ENCODE data around the gene TEN1.
A peak's percentile ranks its signal among the peaks of the same experiment; 100 is the strongest.

Gene TEN1, protein sequence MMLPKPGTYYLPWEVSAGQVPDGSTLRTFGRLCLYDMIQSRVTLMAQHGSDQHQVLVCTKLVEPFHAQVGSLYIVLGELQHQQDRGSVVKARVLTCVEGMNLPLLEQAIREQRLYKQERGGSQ

DNA sequence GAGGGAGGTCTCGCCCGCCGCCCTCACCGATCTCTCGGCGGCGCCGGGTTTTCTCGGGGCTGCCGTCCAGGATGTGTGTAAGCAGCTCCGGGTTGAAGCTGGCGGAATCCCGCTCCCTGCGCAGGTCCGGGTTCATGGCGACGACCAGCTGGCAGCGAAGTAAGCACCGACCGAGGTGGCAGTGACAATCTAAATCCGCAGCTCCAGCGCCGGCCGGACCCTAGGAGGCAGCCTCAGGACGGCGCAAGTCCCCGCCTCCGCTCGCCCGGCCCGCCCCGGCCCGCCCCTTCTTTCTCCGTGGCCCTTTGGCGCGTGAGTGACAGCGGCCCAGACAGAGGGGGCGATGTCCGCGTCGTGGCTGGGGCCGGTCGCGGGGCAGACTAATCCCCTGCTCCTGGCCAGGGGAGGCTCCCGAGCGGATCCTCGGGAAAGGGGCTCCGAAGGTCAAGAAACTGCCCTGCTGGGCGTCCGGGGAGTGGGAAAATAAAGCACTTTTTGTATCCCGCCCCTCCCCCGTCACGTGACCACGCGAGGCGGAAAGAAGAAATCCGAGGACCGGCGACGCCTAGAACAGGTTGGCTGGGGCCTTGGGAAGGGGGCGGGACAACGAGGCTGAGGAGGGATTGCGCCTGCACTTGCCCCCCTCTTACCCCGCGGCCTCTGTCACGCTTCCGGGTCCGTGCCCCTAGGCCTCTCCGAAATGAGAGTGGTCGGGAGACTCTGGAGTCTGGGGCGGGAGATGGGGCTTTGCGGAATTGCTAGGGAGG, at the start of gene TEN1, which contains the start of gene ACOX1:
Gene TEN1, plus strand, starts transcription at position 303 of the 767 bp plus-strand sequence. CDS start 6,953 bp downstream, outside the sequence.
Gene ACOX1, minus strand, starts transcription at position 229 of the 767 bp plus-strand sequence. Its CDS starts 93 bp downstream, at position 136.
- Histone ChIP-seq H3K27me3 (replicated peaks; ENCODE audit: insufficient read depth, low read length) (no peaks in the 10 kb centered on the region), H4K20me1 (ENCODE audit: insufficient read depth, low read length) (no peaks in the 10 kb centered on the region), H3K4me1 (ENCODE audit: low read length) (no peaks in the 10 kb centered on the region), H3K27ac (ENCODE audit: low read length) (peak within 1 kb of the TSS; percentile 84), H3K4me2 (ENCODE audit: low read depth, low read length) (peak within 1 kb of the TSS; percentile 99), H3K9ac (ENCODE audit: low read length) (peak within 1 kb of the TSS; percentile 98), H3K9me3 (replicated peaks; ENCODE audit: insufficient read depth, low read length) (no peaks in the 10 kb centered on the region), H3K79me2 (ENCODE audit: low read length) (peaks cover 21% of the 10 kb centered on the region), H2AFZ (ENCODE audit: low read length) (peak within 1 kb of the TSS; percentile 99), H3K9me2 (replicated peaks; ENCODE audit: insufficient read depth, low read length) (no peaks in the 10 kb centered on the region), H3K4me3 (ENCODE audit: low read length) (peak within 1 kb of the TSS; percentile 95), H3F3A (ENCODE audit: insufficient read depth, low read length) (no peaks in the 10 kb centered on the region), H3K36me3 (replicated peaks; ENCODE audit: insufficient read depth, low read length) (no peaks in the 10 kb centered on the region)
- peak; percentile 95 for DNase-seq
- TF ChIP-seq EZH2 (optimal IDR thresholded peaks at IDR 0.05; ENCODE audit: low read depth, low read length) (no peak), EZH2phosphoT487 (IDR thresholded peaks at IDR 0.05; ENCODE audit: low read length) (no peak)
- TF ChIP-seq, protein P1, sequence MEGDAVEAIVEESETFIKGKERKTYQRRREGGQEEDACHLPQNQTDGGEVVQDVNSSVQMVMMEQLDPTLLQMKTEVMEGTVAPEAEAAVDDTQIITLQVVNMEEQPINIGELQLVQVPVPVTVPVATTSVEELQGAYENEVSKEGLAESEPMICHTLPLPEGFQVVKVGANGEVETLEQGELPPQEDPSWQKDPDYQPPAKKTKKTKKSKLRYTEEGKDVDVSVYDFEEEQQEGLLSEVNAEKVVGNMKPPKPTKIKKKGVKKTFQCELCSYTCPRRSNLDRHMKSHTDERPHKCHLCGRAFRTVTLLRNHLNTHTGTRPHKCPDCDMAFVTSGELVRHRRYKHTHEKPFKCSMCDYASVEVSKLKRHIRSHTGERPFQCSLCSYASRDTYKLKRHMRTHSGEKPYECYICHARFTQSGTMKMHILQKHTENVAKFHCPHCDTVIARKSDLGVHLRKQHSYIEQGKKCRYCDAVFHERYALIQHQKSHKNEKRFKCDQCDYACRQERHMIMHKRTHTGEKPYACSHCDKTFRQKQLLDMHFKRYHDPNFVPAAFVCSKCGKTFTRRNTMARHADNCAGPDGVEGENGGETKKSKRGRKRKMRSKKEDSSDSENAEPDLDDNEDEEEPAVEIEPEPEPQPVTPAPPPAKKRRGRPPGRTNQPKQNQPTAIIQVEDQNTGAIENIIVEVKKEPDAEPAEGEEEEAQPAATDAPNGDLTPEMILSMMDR (IDR thresholded peaks at IDR 0.05; ENCODE audit: low read length), result peak; percentile 35

DNA sequence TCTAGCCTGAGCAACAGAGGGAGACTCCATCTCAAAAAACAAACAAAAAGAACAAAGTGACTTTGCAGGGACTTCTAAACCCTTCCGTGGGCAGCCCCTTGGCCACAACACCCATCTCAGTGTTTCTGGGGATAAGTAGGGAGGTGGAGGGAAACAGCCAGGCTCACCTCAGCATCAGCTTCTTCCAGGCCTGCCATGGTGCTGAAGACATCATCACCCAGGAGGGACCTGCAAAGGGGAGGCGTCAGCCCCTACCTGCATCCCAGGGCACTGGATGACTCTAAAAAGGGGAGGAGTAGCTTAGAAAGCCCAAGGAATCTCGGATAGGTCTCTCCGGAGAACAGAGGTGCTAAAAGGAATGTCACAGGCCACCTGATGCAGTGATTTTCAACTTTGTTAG, 48.0 kb upstream of the TEN1 start:
- DNase-seq, result no peak
- H3K27me3 ChIP-seq (replicated peaks; ENCODE audit: insufficient read depth, low read length), result no peaks in the 10 kb centered on the region
- no peaks in the 10 kb centered on the region for H3K4me1 ChIP-seq (ENCODE audit: low read length)
- H3K9me2 ChIP-seq (replicated peaks; ENCODE audit: insufficient read depth, low read length), result no peaks in the 10 kb centered on the region
- no peak overlapping the region for H3K4me2 ChIP-seq (ENCODE audit: low read depth, low read length)
- TF ChIP-seq, protein P1 (IDR thresholded peaks at IDR 0.05; ENCODE audit: low read length), result no peak
- TF ChIP-seq EZH2phosphoT487 (IDR thresholded peaks at IDR 0.05; ENCODE audit: low read length) (no peak), EZH2 (optimal IDR thresholded peaks at IDR 0.05; ENCODE audit: low read depth, low read length) (no peak)
- no peaks in the 10 kb centered on the region for H4K20me1 ChIP-seq (ENCODE audit: insufficient read depth, low read length)
- no peaks in the 10 kb centered on the region for H3K36me3 ChIP-seq (replicated peaks; ENCODE audit: insufficient read depth, low read length)
- H3K4me3 ChIP-seq (ENCODE audit: low read length), result no peak overlapping the region
- no peak overlapping the region for H3K27ac ChIP-seq (ENCODE audit: low read length)
- H2AFZ ChIP-seq (ENCODE audit: low read length), result no peak overlapping the region
- no peak overlapping the region for H3K9ac ChIP-seq (ENCODE audit: low read length)
- H3F3A ChIP-seq (ENCODE audit: insufficient read depth, low read length), result no peaks in the 10 kb centered on the region
- no peaks in the 10 kb centered on the region for H3K9me3 ChIP-seq (replicated peaks; ENCODE audit: insufficient read depth, low read length)
- no peaks in the 10 kb centered on the region for H3K79me2 ChIP-seq (ENCODE audit: low read length)

DNA sequence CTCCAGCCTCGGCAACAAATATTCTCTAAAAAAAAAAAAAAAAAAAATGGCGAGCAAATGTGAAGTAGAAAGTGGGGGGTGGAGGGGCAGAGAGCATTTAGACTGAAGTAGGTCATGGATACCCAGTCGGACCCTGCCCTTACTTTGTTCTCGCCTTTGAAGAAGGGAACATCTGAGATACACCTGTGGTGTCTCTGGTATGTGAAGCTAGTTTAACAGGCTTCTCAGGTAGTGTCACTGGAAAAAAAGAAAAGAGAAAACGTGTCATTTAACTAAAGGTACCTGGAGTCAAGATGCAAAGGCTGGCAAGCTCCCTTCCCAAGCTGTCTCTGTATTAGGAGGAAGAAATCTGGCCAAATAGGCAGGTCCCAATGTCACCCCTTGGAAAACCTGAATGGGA, 46.2 kb upstream of the TEN1 start:
- DNase-seq, result no peak
- no peak overlapping the region for H3K4me3 ChIP-seq (ENCODE audit: low read length)
- H3K27me3 ChIP-seq (replicated peaks; ENCODE audit: insufficient read depth, low read length), result no peaks in the 10 kb centered on the region

More for the DNA sequence above, 46.2 kb upstream of the TEN1 start:
- Histone ChIP-seq H3K27ac (ENCODE audit: low read length) (no peak overlapping the region), H3K4me2 (ENCODE audit: low read depth, low read length) (no peak overlapping the region), H3K36me3 (replicated peaks; ENCODE audit: insufficient read depth, low read length) (no peaks in the 10 kb centered on the region), H2AFZ (ENCODE audit: low read length) (no peak overlapping the region), H3K9me3 (replicated peaks; ENCODE audit: insufficient read depth, low read length) (no peaks in the 10 kb centered on the region), H3F3A (ENCODE audit: insufficient read depth, low read length) (no peaks in the 10 kb centered on the region), H3K4me1 (ENCODE audit: low read length) (no peaks in the 10 kb centered on the region), H3K79me2 (ENCODE audit: low read length) (no peaks in the 10 kb centered on the region), H4K20me1 (ENCODE audit: insufficient read depth, low read length) (no peaks in the 10 kb centered on the region), H3K9ac (ENCODE audit: low read length) (no peak overlapping the region), H3K9me2 (replicated peaks; ENCODE audit: insufficient read depth, low read length) (no peaks in the 10 kb centered on the region)
- TF ChIP-seq, protein P1 (IDR thresholded peaks at IDR 0.05; ENCODE audit: low read length), result no peak
- TF ChIP-seq EZH2 (optimal IDR thresholded peaks at IDR 0.05; ENCODE audit: low read depth, low read length) (no peak), EZH2phosphoT487 (IDR thresholded peaks at IDR 0.05; ENCODE audit: low read length) (no peak)

Measured in MM.1S (cell line).